ENCODE data around the gene ATF7IP2.
"Not testable (repeated sequence)": the region's sequence is repeated elsewhere in the genome, so short reads cannot be mapped to it uniquely, and the experiment has no call there.

The ATF7IP2 gene, protein sequence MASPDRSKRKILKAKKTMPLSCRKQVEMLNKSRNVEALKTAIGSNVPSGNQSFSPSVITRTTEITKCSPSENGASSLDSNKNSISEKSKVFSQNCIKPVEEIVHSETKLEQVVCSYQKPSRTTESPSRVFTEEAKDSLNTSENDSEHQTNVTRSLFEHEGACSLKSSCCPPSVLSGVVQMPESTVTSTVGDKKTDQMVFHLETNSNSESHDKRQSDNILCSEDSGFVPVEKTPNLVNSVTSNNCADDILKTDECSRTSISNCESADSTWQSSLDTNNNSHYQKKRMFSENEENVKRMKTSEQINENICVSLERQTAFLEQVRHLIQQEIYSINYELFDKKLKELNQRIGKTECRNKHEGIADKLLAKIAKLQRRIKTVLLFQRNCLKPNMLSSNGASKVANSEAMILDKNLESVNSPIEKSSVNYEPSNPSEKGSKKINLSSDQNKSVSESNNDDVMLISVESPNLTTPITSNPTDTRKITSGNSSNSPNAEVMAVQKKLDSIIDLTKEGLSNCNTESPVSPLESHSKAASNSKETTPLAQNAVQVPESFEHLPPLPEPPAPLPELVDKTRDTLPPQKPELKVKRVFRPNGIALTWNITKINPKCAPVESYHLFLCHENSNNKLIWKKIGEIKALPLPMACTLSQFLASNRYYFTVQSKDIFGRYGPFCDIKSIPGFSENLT

DNA sequence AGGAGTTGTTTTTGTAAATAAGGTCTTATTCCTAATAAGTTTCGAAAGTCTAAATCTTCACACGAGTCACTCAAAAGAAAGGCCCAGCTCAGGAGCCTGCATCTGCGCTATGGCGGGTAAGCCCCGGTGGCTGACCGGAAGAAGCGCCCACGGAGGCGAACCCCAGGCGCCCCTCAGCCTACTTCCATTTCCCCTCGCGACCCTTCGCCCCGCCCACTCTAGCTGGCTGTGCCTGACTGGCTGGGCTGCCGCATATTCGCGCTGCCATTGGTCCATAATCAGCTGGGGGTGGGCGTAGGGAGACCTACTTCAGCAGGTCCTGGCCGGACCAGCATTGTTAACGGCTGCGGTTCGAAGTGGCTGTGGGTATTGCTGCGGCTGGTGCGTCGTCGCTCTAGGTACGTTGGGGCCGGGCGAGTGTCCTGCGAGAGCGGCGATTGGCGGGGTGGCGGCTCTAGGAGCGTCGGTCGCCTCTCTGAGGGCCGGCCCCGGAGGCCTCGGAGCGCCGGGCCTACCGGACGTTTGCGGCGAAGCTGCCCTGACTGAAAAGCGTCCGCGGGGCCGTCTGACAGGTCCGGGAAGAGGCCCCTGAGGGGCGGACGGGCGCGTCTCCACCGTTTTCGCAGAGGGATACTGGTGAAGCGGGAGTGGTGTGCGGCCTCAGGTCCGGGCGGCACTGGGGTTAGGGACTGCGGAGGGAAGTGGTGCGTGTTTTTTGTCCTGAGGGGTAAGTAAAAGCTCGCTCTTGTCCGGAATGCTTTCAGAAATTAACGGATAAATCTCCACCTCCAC is at the start of gene ATF7IP2:
ATF7IP2 (plus strand) TSS at position 337 of the 792 bp plus-strand sequence. CDS start 44,560 bp downstream, outside the sequence.
- peak; percentile 62 to 94 (median 84) for DNase-seq
- intact Hi-C loops (cut with DNase I) = no loop called here

DNA sequence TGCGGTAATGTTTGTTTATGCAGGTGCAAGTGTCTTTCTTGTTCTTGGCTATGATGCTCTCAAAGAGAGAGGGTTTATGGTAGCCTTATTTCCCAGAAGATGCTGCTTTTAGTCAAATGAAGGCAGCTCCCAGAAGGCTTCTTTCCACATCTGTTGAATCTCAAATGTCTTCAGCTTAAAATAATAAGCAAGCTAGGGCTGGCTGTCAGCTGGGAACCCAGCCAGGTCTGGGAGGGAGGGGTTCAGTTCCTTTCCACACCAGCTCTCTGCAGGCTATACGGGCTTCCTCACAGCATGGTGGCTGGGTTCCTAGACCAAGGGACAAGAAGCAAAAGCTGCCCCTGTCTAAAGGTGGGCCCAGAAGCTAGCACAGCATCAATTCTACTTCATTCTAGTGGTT is 47.4 kb upstream of the ATF7IP2 start:
- no peak for DNase-seq
- intact Hi-C loops (cut with DNase I) = no loop called here

GRCh38 chr16:10339777-10340732 is 45.8 kb upstream of the ATF7IP2 start:
- no peak for DNase-seq
- intact Hi-C loops (cut with DNase I) = no loop called here

DNA sequence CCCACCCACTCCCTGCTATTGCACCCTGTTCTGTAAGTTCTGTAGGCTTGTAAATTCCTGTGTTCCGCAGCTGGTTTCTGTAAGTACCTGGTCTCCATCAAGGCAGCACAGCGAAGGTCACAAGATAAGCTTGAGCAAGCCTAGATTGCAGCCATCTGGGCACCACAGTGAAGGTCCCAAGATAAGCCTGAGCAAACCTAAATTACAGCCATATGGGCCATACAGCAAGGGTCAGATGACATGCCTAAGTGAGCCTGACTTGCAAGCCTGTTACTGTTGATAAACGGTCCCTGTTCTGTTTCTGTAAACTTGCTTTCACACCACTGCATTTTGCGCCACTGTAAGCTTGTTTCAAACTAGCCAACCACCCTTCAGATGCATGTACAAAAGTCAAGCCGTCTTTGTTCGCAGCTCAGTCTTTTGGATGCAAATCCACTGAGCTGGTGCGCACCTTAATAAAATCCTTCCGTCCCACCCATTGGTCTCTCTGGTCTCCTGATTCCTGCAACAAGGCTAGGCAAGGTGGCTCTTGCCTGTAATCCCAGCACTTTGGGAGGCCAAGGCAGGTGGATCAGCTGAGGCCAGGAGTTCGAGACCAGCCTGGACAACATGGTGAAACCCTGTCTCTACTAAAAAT is 42.6 kb upstream of the ATF7IP2 start:
- intact Hi-C loops (cut with DNase I) = no loop called here
- peak in 6 of 42 donors; percentile 7 to 37 (median 15) for DNase-seq

DNA sequence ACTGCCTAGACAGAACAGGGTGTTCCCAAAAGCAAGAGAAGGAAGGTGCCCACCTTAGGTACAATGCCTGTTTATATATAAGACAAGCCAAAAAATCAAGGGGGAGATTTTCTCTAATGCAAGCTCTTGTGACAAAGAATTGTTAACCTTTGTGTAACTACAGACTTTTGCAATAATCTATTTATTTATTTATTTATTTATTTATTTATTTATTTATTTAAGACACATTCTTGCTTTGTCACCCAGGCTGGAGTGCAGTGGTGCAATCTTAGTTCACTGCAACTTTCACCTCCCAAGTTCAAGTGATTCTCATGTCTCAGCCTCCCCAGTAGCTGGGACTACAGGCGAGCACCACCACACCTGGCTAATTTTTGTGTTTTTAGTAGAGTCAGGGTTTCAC is 41.2 kb upstream of the ATF7IP2 start:
- intact Hi-C loops (cut with DNase I); DNase-seq: not testable (repeated sequence)

GRCh38 chr16:10345629-10346028 is 40.2 kb upstream of the ATF7IP2 start:
- intact Hi-C loops (cut with DNase I) = no loop called here
- DNase-seq = no peak

DNA sequence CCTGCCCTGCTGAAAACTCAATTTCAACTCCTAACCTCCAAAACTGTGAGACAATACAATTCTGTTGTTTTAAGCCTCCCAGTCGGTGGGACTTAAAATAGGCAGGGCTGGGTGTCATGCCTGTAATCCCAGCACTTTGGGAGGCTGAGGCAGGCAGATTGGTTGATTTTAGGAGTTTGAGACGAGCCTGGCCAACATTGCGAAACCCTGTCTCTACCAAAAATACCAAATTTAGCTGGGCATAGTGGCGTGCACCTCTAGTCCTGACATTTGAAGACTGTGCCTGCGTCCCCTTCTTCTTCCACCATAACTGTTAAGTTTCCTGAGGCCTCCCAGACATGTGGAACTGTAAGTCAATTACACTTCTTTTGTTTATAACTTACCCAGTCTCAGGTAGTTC is 36.0 kb upstream of the ATF7IP2 start:
- intact Hi-C loops (cut with DNase I) = no loop called here
- no peak for DNase-seq

GRCh38 chr16:10352262-10352661 is 33.6 kb upstream of the ATF7IP2 start:
- intact Hi-C loops (cut with DNase I) = no loop called here
- no peak for DNase-seq

DNA sequence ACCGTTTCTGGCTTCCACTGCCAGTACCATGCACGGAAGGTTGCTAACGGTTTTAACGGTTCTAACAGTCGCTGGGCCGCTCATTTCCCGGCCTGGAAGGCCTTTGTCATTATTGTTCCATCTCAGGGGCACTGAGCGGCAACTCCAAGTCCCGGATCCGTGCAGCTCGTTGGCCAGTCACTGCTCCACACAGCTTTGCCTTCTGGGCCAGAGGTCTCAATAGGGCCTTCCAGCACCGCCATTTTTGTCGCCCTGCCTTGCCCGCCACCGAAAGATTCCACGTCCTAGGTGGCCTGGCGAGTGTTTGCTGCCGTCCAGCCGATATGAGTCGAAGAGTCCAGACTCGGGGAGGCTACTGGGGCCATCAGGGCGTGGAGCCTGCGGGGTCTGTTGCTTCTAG is 30.3 kb upstream of the ATF7IP2 start:
- intact Hi-C loops (cut with DNase I) = no loop called here
- no peak for DNase-seq

DNA sequence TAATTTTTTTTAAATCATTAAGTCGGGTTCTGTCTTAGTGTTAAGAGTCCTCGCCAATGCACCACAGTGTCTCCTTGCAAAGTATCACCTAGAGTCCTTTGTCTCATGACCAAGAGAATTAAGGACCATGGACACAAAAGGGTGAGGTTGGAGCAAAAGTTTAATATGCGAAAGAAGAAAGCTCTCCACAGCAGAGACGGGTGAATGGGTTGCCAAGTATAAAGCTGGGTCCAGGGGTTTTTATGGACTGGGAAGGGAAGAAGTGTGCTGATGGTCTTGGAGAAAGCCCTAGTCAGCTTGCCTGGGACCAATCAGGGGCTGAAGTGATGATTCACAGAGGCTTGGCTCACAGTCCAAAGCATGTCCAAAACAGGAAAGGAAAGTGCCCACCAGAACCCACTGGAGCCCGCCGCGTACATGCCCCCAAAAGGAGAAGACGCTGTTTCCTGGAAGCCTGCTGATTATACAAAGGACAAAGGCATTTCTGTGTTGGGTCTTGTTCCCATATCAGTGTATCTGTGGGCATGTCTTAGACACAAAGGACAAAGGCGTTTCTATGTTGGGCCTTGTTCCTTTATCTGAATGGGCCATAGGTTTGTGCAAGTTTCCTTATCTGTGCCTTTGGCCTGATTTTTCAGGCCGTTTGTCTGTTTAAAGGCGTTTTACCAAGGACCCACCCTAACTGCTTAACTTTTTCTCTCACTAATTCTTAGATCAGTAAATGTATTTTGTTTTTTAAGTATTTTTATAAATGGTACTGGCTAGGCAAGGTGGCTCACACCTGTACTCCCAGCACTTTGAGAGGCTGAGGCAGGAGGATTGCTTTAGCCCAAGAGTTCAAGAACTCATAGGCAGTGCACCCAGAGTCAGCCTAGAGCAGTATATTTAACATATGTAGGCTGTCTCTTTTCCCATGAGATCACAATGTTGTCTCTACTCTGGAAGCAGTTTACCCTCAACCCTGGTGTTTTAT is 28.7 kb upstream of the ATF7IP2 start:
- DNase-seq = no peak
- intact Hi-C loops (cut with DNase I) = no loop called here

DNA sequence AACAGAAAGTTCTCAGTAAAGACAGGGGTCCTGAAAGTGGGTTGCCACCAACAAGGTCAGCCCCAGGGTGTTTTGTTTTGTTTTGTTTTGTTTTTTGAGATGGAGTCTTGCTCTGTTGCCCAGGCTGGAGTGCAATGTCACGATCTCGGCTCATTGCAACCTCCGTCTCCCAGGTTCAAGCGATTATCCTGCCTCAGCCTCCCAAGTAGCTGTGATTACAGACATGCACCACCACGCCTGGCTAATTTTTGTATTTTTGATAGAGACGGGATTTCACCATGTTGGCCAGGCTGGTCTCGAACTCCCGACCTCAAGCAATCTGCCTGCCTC is 24.1 kb upstream of the ATF7IP2 start:
- intact Hi-C loops (cut with DNase I) = not testable (repeated sequence)

GRCh38 chr16:10362077-10362863 is 23.6 kb upstream of the ATF7IP2 start:
- intact Hi-C loops (cut with DNase I) = no loop called here
- DNase-seq = peak in 1 of 42 donors; percentile 20

More for the DNA sequence above, 24.1 kb upstream of the ATF7IP2 start:
- not testable (repeated sequence) for DNase-seq

- intact Hi-C loops (cut with DNase I) = not testable (repeated sequence)
- DNase-seq = peak in 1 of 42 donors; percentile 27
These were observed 23.0 kb upstream of the ATF7IP2 start for GRCh38 chr16:10362864-10363197.

DNA sequence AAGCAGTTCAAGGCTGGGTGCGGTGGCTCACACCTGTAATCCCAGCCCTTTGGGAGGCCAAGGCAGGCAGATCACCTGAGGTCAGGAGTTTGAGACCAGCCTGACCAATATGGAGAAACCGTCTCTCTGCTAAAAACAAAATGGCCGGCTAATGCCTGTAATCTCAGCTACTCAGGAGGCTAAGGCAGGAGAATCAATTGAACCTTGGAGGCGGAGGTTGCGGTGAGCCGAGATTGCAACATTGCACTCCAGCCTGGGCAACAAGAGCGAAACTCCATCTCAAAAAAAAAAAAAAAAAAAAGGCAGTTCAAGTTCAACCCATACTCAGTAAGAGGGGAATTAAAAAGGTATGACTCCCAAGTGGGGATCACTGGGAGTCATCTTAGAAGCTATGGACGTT is 19.2 kb upstream of the ATF7IP2 start:
- peak in 1 of 42 donors; percentile 5 for DNase-seq
- intact Hi-C loops (cut with DNase I) = not testable (repeated sequence)

DNA sequence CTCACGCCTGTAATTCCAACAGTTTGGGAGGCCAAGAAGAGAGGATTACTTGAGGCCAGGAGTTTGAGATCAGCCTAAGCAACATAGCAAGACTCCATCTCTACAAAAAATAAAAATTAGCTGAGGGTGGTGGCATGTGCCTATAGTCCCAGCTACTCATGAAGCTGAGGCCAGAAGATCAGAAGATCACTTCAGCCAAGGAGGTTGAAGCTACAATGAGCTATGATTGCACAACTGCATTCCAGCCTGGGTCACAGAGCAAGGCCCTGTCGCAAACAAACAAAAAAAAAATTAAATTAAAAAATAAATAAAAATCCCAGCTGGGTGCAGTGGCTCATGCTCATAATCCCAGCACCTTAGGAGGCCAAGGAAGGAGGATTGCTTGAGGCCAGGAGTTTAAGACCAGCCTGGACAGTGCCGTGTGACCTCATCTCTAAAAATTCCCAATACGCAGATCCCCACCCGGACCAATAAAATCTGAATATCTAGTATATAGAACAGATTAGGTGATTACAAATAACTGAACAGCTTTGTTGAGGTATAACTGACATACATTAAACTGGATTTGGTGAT is 18.2 kb upstream of the ATF7IP2 start:
- intact Hi-C loops (cut with DNase I) = no loop called here
- no peak for DNase-seq

DNA sequence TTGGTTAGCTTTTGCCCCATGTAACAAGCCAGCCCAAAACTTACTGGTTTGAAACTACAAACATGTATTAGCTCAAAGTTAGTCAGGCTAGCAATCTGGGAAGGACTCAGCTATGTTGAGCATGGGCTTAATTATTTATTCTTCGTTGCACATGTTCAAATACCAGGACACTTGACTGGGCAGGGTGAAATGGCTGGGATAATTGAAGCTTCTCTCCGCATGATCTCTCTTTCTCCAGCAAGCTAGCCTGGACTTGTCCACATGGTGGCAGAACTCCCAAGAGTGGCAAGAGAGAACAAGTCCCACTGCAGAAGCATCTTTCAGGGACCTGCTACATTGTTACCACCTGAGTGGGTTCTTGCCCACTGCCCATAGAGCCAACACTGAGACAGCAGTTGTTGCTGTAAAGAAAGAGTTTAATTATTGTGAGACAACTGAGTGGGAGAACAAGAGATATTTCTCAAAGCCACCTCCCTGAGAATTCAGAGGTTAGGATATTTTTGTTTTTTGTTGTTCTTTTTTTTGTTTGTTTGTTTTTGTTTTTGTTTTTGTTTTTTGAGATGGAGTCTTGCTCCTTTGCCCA is 16.8 kb upstream of the ATF7IP2 start:
- intact Hi-C loops (cut with DNase I) = no loop called here
- DNase-seq = peak in 1 of 42 donors; percentile 8

All from head of caudate nucleus (tissue), 42 donors.